T-helper 1 cell treated with Interleukin-12 subunit alpha and Interleukin-12 subunit beta and Interleukin-4 antibody, amounts not matched to agents 30 μg/mL and 1 μg/mL, for 36 hours (primary cell): ENCODE measurements around the gene DNAJC7.

Source experiments
- H3K27ac Mint-ChIP-seq: one replicate; pipeline ENCODE4 v1.8.0; 2021; ENCODE audit warnings: mild to moderate bottlenecking, mixed read lengths
- H3K27me3 Mint-ChIP-seq: one replicate; pipeline ENCODE4 v1.8.0; 2021; ENCODE audit warnings: low read depth, mixed read lengths
- H3K36me3 Mint-ChIP-seq: one replicate; pipeline ENCODE4 v1.8.0; 2021; ENCODE audit warnings: low read depth, mixed read lengths
- H3K4me1 Mint-ChIP-seq: one replicate; pipeline ENCODE4 v1.8.0; 2021; ENCODE audit warnings: low read depth, mixed read lengths
- H3K4me3 Mint-ChIP-seq: one replicate; pipeline ENCODE4 v1.8.0; 2021; ENCODE audit warnings: mild to moderate bottlenecking, moderate library complexity, mixed read lengths
- H3K9me3 Mint-ChIP-seq: one replicate; pipeline ENCODE4 v1.8.0; 2021; ENCODE audit warnings: mixed read lengths

DNAJC7 gene

GRCh38 chr17:42016941-42017865 is at the start of gene DNAJC7:
Gene DNAJC7, minus strand, starts transcription at chr17:42017439. Its CDS starts 23 bp downstream, at chr17:42017416.
- H3K4me3 Mint-ChIP-seq, result peak within 1 kb of the TSS; percentile 93
- peak within 1 kb of the TSS; percentile 99 for H3K27ac Mint-ChIP-seq
- peaks cover 49% of the 10 kb centered on the region for H3K4me1 Mint-ChIP-seq
- H3K27me3 Mint-ChIP-seq, result no peaks in the 10 kb centered on the region
- H3K36me3 Mint-ChIP-seq, result peaks cover 15% of the 10 kb centered on the region
- H3K9me3 Mint-ChIP-seq, result peaks cover 4% of the 10 kb centered on the region

- Mint-ChIP-seq H3K9me3 (no peaks in the 10 kb centered on the region), H3K4me1 (peaks cover 15% of the 10 kb centered on the region), H3K27ac (peak overlapping the region; percentile 20), H3K36me3 (no peaks in the 10 kb centered on the region), H3K27me3 (no peaks in the 10 kb centered on the region), H3K4me3 (no peak overlapping the region)
Measured at GRCh38 chr17:42065201-42065600, 48.0 kb upstream of the DNAJC7 start.

- H3K36me3 Mint-ChIP-seq, result no peaks in the 10 kb centered on the region
- no peaks in the 10 kb centered on the region for H3K27me3 Mint-ChIP-seq
- H3K9me3 Mint-ChIP-seq, result no peaks in the 10 kb centered on the region
- peaks cover 15% of the 10 kb centered on the region for H3K4me1 Mint-ChIP-seq
- no peak overlapping the region for H3K4me3 Mint-ChIP-seq
- H3K27ac Mint-ChIP-seq, result no peak overlapping the region
Measured at GRCh38 chr17:42062681-42063080, 45.4 kb upstream of the DNAJC7 start.

DNA sequence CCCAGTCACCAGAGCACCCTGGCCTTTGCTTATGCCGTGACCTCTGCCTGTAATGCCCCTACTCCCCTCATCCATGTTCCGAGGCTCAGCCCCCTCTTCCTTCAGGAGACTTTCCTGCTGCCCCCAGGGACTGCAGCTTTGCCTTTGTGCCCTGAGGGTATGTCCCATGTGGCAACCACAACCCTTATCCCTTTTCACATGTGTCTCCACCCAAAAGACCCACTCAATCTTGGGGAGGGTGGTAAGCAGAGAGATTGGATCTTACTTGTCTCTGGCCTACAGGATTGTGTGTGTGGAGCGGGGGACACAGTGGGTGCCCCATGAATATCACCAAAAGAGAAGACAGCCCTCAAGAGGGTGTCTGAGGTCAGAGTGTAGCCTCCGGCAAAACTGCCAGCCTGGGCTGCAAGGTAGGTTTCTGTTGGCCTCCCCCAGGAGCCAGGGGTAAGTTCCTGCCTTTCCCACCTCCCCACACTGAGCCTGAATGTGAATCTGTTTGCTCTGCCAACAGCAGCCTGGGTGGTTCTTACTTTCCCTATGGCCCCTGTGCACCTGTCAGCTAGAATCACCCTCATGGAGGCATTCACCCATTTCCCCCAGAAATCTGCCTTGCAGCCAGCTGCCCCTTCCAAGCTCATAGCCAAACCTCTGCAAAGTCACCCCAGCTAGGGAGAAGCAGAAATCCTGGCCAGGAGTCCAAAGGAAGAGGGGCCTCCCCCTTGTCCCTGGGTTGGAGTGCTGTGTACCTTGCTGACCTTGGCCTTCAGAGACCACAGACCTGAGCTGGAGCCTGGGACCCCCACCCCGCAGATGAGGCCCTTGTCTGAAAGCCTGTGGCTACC is 44.6 kb upstream of the DNAJC7 start:
- H3K4me1 Mint-ChIP-seq, result peaks cover 15% of the 10 kb centered on the region
- H3K27me3 Mint-ChIP-seq, result no peaks in the 10 kb centered on the region
- no peaks in the 10 kb centered on the region for H3K36me3 Mint-ChIP-seq
- H3K9me3 Mint-ChIP-seq, result no peaks in the 10 kb centered on the region
- H3K27ac Mint-ChIP-seq, result no peak overlapping the region
- no peak overlapping the region for H3K4me3 Mint-ChIP-seq

DNA sequence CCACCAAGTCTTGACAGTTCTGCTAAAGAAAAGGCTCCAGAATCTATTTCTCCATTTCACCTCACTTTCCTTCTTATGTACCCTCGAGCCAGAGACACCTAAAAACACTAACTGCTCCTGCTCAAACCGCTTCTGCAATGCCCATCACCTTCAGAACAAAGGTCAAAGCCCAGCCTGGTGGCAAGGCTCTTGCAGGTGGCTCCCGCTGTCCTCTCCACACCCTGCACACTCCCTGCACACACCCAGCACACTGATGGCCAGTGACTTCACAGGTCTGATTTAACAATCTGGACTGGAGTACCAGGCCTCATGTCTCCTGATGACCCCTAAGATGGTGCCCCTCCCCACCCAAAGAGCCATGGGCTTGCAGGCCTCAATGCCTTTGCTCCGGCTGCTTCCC is 43.0 kb upstream of the DNAJC7 start:
- Mint-ChIP-seq H3K27ac (no peak overlapping the region), H3K4me1 (peaks cover 13% of the 10 kb centered on the region), H3K36me3 (no peaks in the 10 kb centered on the region), H3K4me3 (no peak overlapping the region), H3K27me3 (no peaks in the 10 kb centered on the region), H3K9me3 (no peaks in the 10 kb centered on the region)

GRCh38 chr17:42059815-42060214 is 42.6 kb upstream of the DNAJC7 start:
- H3K4me3 Mint-ChIP-seq, result no peak overlapping the region
- no peaks in the 10 kb centered on the region for H3K27me3 Mint-ChIP-seq
- H3K36me3 Mint-ChIP-seq, result no peaks in the 10 kb centered on the region
- H3K27ac Mint-ChIP-seq, result no peak overlapping the region
- H3K4me1 Mint-ChIP-seq, result peaks cover 9% of the 10 kb centered on the region
- no peaks in the 10 kb centered on the region for H3K9me3 Mint-ChIP-seq

GRCh38 chr17:42058063-42058462 is 40.8 kb upstream of the DNAJC7 start:
- no peak overlapping the region for H3K27ac Mint-ChIP-seq
- H3K9me3 Mint-ChIP-seq, result no peaks in the 10 kb centered on the region
- H3K27me3 Mint-ChIP-seq, result peaks cover 10% of the 10 kb centered on the region
- no peak overlapping the region for H3K4me3 Mint-ChIP-seq
- H3K4me1 Mint-ChIP-seq, result no peaks in the 10 kb centered on the region
- H3K36me3 Mint-ChIP-seq, result no peaks in the 10 kb centered on the region

GRCh38 chr17:42056635-42057034 is 39.4 kb upstream of the DNAJC7 start:
- Mint-ChIP-seq H3K9me3 (no peaks in the 10 kb centered on the region), H3K27me3 (peaks cover 24% of the 10 kb centered on the region), H3K4me3 (no peak overlapping the region), H3K27ac (no peak overlapping the region), H3K36me3 (no peaks in the 10 kb centered on the region), H3K4me1 (no peaks in the 10 kb centered on the region)

DNA sequence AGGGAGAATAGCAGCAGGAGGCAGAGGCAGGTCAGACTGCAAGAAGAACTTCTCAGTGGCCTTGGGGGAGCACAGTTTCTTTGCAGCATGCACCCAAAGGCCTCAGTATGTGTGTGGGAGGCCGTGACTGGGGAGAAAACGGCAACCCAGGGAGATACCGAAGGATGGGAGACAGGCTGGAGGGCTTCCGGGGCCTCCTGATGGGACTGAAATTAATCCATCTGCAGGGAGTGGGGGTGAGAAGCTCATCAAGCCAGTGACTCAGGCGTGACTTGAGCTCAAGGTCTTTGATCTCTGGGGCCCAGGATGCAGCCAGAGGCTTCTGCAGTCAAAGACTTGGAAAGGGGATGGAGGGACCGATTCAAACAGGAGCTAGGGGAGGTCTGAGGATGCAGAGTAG is 38.3 kb upstream of the DNAJC7 start:
- Mint-ChIP-seq H3K4me1 (peaks cover 3% of the 10 kb centered on the region), H3K27me3 (peaks cover 34% of the 10 kb centered on the region), H3K27ac (no peak overlapping the region), H3K36me3 (no peaks in the 10 kb centered on the region), H3K9me3 (no peaks in the 10 kb centered on the region), H3K4me3 (no peak overlapping the region)

DNA sequence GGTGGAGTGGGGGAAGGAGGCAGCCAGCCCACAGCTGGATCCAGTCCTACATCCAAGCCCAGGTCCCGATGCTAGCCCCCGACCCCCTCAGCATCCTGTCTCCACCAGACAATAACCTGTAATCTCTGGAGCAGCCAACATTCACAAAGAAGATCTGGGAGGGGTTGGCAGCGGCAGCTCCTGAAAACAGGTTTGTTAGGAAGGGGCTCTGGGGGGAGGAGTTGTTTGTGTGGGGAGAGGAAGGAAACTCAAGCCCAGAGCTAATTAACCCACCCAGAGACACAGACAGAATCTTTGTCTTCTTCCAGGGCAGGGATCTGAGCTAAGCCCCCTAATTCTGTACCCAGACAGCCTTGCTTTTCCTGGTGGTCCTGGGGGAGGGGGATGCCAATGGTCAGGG is 37.8 kb upstream of the DNAJC7 start:
- H3K36me3 Mint-ChIP-seq, result no peaks in the 10 kb centered on the region
- H3K4me1 Mint-ChIP-seq, result peaks cover 3% of the 10 kb centered on the region
- no peaks in the 10 kb centered on the region for H3K9me3 Mint-ChIP-seq
- peaks cover 36% of the 10 kb centered on the region for H3K27me3 Mint-ChIP-seq
- H3K4me3 Mint-ChIP-seq, result no peak overlapping the region
- H3K27ac Mint-ChIP-seq, result no peak overlapping the region

- Mint-ChIP-seq H3K27me3 (peaks cover 47% of the 10 kb centered on the region), H3K27ac (no peak overlapping the region), H3K4me3 (no peak overlapping the region), H3K4me1 (peaks cover 4% of the 10 kb centered on the region), H3K36me3 (no peaks in the 10 kb centered on the region), H3K9me3 (no peaks in the 10 kb centered on the region)
Measured at GRCh38 chr17:42053731-42054500, 36.7 kb upstream of the DNAJC7 start.

- Mint-ChIP-seq H3K4me1 (peaks cover 4% of the 10 kb centered on the region), H3K36me3 (no peaks in the 10 kb centered on the region), H3K4me3 (no peak overlapping the region), H3K9me3 (no peaks in the 10 kb centered on the region), H3K27me3 (peaks cover 53% of the 10 kb centered on the region), H3K27ac (no peak overlapping the region)
Measured at GRCh38 chr17:42052346-42052877, 35.2 kb upstream of the DNAJC7 start.

- H3K9me3 Mint-ChIP-seq, result no peaks in the 10 kb centered on the region
- peaks cover 4% of the 10 kb centered on the region for H3K4me1 Mint-ChIP-seq
- H3K36me3 Mint-ChIP-seq, result no peaks in the 10 kb centered on the region
- H3K27me3 Mint-ChIP-seq, result peaks cover 53% of the 10 kb centered on the region
- no peak overlapping the region for H3K27ac Mint-ChIP-seq
- H3K4me3 Mint-ChIP-seq, result no peak overlapping the region
Measured at GRCh38 chr17:42051645-42052044, 34.4 kb upstream of the DNAJC7 start.

DNA sequence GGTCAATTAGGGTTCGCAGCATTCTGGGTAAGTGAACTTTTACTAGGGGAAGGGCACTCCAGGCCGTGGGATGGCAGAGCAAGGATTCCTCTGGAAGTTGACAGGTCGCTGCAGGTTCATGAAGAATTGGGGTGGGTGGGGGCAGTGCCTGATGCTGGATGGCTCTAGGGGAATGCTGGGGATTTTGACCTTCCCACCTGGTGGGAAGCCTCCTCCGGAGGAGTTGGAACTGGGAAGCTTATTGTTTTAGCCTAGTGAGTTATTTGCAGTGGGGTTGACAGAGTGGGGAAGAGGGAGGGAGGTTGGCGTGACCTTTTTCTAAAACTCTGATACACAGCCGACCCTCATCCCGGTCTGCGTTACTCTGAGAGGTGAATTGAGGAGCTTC is 33.8 kb upstream of the DNAJC7 start:
- no peaks in the 10 kb centered on the region for H3K36me3 Mint-ChIP-seq
- H3K27ac Mint-ChIP-seq, result no peak overlapping the region
- H3K4me3 Mint-ChIP-seq, result peak overlapping the region; percentile 67
- H3K27me3 Mint-ChIP-seq, result peaks cover 54% of the 10 kb centered on the region
- no peaks in the 10 kb centered on the region for H3K9me3 Mint-ChIP-seq
- H3K4me1 Mint-ChIP-seq, result peaks cover 4% of the 10 kb centered on the region
